Endothelial cell (in vitro differentiated cells): ENCODE measurements around the gene FAM78B. TPM values are rescaled to one million over a fixed set of nuclear protein-coding genes. Genes with fewer than 3 reads are reported as not detected.

Experiments
- DNase-seq: peaks from one replicate; pipeline ENCODE4 v3.0.0; 2021; ENCODE audit warnings: low spot score
- H3K27ac Mint-ChIP-seq: one replicate; pipeline ENCODE4 v1.8.0; 2021; ENCODE audit warnings: mixed read lengths, inconsistent platforms; ENCODE audit not compliant: unreplicated experiment
- H3K27me3 Mint-ChIP-seq: one replicate; pipeline ENCODE4 v1.8.0; 2021; ENCODE audit warnings: mild to moderate bottlenecking, moderate library complexity, mixed read lengths, inconsistent platforms; ENCODE audit not compliant: unreplicated experiment
- H3K36me3 Mint-ChIP-seq: one replicate; pipeline ENCODE4 v1.8.0; 2021; ENCODE audit warnings: mild to moderate bottlenecking, low read depth, mixed read lengths, inconsistent platforms; ENCODE audit not compliant: unreplicated experiment
- H3K4me1 Mint-ChIP-seq: one replicate; pipeline ENCODE4 v1.8.0; 2021; ENCODE audit warnings: mild to moderate bottlenecking, mixed read lengths, inconsistent platforms; ENCODE audit not compliant: unreplicated experiment
- H3K4me3 Mint-ChIP-seq: one replicate; pipeline ENCODE4 v1.8.0; 2021; ENCODE audit warnings: mild to moderate bottlenecking, mixed read lengths, inconsistent platforms; ENCODE audit not compliant: unreplicated experiment
- H3K9me3 Mint-ChIP-seq: one replicate; pipeline ENCODE4 v1.8.0; 2021; ENCODE audit warnings: mixed read lengths, inconsistent platforms; ENCODE audit not compliant: unreplicated experiment
- CTCF ChIP-seq: fragments of 200-600 bp; sonication (generic); IDR thresholded peaks from one replicate; pipeline ENCODE4 v1.5.0; 2021; ENCODE audit warnings: antibody characterized with exemption; ENCODE audit not compliant: unreplicated experiment
- total RNA-seq: library from RNA; stranded (reverse); fragmentation: NEBNext Ultra II Directional; extraction: Animal tissue kit (Norgen Biotek cat#: 25700); gene quantifications from one replicate; pipeline ENCODE4 v1.2.1, GENCODE V29; 2021; ENCODE audit not compliant: unreplicated experiment

FAM78B gene
- total RNA-seq, 1 donor from 2014 or later, result 1.3 TPM

- no peak overlapping the region for H3K4me3 Mint-ChIP-seq
- TF ChIP-seq CTCF, result no peak
- no peaks in the 10 kb centered on the region for H3K9me3 Mint-ChIP-seq
- H3K27me3 Mint-ChIP-seq, result peaks cover 4% of the 10 kb centered on the region
- H3K27ac Mint-ChIP-seq, result no peak overlapping the region
- H3K36me3 Mint-ChIP-seq, result no peaks in the 10 kb centered on the region
- no peak for DNase-seq
- peaks cover 2% of the 10 kb centered on the region for H3K4me1 Mint-ChIP-seq
Observed at GRCh38 chr1:166166329-166166697, 488 bp downstream of the FAM78B start.

GRCh38 chr1:166165661-166166328 lies 1.0 kb downstream of the FAM78B start:
- peaks cover 4% of the 10 kb centered on the region for H3K4me1 Mint-ChIP-seq
- no peaks in the 10 kb centered on the region for H3K9me3 Mint-ChIP-seq
- H3K27ac Mint-ChIP-seq, result no peak overlapping the region
- peak; percentile 15 for DNase-seq
- H3K4me3 Mint-ChIP-seq, result peak overlapping the region; percentile 82
- peaks cover 4% of the 10 kb centered on the region for H3K27me3 Mint-ChIP-seq
- no peak for TF ChIP-seq CTCF
- no peaks in the 10 kb centered on the region for H3K36me3 Mint-ChIP-seq

- Mint-ChIP-seq H3K4me1 (peaks cover 8% of the 10 kb centered on the region), H3K27ac (no peak overlapping the region), H3K27me3 (peaks cover 4% of the 10 kb centered on the region), H3K9me3 (no peaks in the 10 kb centered on the region), H3K4me3 (peak overlapping the region; percentile 86), H3K36me3 (no peaks in the 10 kb centered on the region)
- peak; percentile 80 for DNase-seq
- TF ChIP-seq CTCF, result peak; percentile 61
Observed at GRCh38 chr1:166164995-166165660, 1.7 kb downstream of the FAM78B start.

- Mint-ChIP-seq H3K4me1 (peaks cover 8% of the 10 kb centered on the region), H3K36me3 (no peaks in the 10 kb centered on the region), H3K4me3 (peak overlapping the region; percentile 86), H3K27me3 (peaks cover 4% of the 10 kb centered on the region), H3K9me3 (no peaks in the 10 kb centered on the region), H3K27ac (no peak overlapping the region)
- no peak for DNase-seq
- no peak for TF ChIP-seq CTCF
Observed at GRCh38 chr1:166164646-166164994, 2.2 kb downstream of the FAM78B start.

- Mint-ChIP-seq H3K27me3 (peaks cover 3% of the 10 kb centered on the region), H3K27ac (no peak overlapping the region), H3K4me3 (no peak overlapping the region), H3K9me3 (no peaks in the 10 kb centered on the region), H3K4me1 (peaks cover 9% of the 10 kb centered on the region), H3K36me3 (no peaks in the 10 kb centered on the region)
- TF ChIP-seq CTCF, result no peak
- no peak for DNase-seq
Observed at GRCh38 chr1:166159656-166160055, 7.1 kb downstream of the FAM78B start.
